Muscle of arm (tissue), 12 donors: ENCODE results near the gene ZNF787. TPM values are rescaled to one million over a fixed set of nuclear protein-coding genes. Genes with fewer than 3 reads are reported as not detected.
"Not testable (repeated sequence)": the region's sequence is repeated elsewhere in the genome, so short reads cannot be mapped to it uniquely, and the experiment has no call there.

Source experiments
- DNase-seq: peaks from one replicate; pipeline ENCODE4 v3.0.0-alpha.2; 2013
- polyA plus RNA-seq, 12 donors: library from polyadenylated mRNA; unstranded; fragments of 120-200 nt; gene quantifications; one replicate each; pipeline ENCODE4 v1.2.1, GENCODE V29; 2013; ENCODE audit not compliant: insufficient read length in 12 of 12

ZNF787 gene
- polyA plus RNA-seq, 12 donors: 11.1 to 42.9 (median 16.7) TPM; not detected in 1

DNA sequence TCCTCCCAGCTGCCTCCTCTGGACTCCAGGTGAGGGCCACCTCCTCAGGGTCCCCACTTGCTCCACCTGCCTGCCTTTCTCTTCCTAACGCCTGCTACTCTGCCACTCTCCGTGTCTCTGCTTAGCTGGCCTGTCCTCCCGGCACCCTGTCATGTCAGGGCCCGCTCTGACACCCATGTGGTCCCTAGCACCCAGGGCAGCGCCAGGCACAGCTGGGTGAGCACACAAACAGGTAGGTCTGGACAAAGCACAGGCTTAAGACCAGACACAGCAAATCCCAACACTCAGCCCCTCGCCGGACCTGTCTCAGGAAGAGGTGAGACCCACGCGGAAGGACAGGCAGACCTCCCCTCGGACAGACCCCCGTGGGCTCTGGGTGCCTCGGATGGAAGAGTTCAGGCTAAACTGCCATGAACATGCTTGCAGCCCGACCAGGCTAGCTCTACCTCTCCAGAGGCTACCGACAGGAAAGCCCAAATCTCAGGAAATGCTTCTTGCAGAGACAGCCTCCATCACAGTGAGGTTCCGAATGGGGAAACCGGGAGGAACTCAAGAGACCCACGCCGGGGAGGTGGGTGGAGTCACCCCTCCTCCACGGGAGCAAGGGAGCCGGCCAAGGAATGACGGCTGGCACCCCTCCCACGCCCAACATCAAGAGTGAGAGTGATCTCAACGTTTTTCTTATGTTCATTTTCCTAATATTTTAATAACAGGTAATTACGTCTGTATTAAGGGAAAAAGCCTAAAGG lies 12.5 kb downstream of the ZNF787 start:
- DNase-seq: peak; percentile 44

DNA sequence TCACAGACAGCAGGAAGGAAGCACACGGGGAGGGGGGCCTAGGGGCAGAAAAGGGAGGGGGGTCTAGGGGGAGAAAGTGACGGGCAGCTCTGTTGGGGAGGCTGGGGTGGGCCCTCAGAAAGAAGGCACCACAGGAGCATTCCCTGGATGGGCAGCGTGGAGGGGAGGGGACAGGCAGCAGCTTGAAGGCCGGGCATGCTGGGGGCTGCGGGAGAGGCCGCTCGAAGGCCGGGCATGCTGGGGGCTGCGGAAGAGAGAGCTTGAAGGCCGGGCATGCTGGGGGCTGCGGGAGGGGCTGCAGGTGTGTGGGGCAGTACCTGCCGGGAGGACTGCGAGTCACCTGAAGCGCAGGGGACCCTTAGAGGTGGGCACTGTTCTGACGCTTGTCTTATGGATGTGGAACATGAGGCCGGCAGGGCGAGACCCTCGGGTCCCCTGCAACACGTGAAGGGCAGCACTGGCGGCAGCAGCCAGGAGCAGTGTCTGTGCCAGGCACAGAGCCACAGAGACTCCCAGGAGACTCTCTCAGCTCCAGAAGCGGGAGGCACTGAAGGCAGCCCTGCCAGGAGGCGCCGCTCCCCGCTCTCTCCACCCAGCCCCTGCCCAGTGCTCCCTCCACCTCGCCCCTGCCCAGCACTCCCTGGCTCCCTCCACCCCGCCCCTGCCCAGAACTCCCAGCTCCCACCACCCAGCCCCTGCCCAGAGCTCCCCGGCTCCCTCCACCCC lies 13.3 kb downstream of the ZNF787 start:
- DNase-seq: no peak

DNA sequence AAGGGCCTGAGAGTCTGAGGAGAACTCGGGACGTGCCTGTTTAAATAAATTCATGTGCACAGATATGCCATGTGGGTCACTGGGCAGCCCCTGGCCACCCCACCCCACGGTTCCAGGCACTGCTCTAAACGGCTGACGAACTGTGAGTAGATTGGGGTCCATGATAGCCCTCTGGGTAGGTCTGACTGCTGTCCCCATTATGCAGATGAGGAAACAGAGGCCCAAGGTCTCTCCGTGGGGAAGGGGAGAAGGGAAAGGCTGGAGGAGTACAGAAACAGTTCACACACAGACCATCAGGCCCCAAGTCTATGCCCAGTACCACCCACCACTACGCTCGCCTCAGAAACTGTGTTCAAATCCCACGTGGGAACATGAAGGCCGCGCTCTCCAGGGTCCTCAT lies 14.1 kb downstream of the ZNF787 start:
- no peak for DNase-seq

DNA sequence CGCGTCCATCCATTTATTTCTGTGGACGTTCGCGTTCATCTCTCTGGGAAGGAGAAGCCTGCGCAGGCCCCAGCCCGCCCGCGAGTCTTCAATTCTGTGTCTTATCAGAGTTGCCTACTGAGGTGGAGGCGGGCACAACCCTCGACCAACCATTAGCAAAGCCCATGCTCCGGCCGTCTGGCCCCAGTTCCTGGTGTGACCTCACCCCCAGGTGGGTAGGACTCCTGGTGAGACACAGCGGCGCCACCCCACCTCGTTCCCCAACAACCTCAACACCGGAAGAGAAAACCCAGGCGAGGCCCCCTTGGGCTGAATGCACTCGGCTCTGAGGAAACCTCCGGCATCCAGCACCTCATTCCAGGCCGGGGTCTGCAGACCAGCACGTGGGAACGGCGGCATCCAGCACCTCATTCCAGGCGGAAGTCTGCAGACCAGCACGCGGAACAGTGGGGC lies 14.7 kb downstream of the ZNF787 start:
- no peak for DNase-seq

DNA sequence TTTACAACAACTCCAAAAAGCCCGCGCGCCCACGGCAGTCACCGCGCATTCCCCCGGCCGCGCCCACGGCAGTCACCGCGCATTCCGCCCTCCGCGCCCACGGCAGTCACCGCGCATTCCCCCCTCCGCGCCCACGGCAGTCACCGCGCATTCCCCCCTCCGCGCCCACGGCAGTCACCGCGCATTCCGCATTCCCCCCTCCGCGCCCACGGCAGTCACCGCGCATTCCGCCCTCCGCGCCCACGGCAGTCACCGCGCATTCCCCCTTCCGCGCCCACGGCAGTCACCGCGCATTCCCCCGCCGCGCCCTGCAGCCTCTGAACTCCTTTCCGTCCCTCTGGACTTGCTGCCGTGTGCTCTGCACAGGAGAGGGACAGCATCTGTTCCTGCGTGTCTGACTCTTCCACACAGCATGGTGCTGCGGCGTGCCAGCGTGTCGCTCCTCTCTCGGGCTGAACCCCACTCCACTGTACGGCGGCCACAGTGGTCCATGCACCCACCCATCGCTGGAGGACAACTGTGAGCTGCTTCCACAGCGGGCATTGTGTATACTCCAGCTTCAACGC lies 15.2 kb downstream of the ZNF787 start:
- DNase-seq: not testable (repeated sequence)

DNA sequence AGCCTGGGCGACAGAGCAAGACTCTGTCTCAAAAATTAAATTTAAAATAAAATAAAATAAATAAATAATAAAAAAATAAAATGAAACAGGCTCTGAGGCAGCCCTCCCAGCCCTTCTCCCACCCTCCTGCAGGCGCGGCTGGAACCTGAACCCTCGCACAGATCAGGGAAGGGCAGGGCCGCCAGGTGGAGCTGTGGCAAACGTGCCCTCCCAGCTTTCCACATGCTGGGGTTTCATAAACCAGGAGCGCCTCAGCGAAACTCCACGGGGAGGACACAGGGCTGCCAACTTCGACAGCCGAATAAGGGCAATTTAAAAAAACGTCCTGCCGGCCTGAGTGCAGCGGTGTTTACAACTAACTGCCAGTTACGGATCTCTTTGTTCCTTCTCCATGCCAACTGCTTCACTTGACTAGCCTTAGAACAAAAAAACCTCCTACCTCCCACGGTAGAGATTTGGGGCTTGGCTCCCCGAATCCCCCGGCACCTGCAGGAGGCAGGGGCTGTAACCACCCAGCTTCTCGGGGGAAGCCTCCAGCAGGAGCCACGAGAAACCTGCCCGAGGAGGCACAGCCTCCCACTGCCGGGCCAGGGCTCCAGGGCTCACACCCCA lies 15.9 kb downstream of the ZNF787 start:
- no peak for DNase-seq

DNA sequence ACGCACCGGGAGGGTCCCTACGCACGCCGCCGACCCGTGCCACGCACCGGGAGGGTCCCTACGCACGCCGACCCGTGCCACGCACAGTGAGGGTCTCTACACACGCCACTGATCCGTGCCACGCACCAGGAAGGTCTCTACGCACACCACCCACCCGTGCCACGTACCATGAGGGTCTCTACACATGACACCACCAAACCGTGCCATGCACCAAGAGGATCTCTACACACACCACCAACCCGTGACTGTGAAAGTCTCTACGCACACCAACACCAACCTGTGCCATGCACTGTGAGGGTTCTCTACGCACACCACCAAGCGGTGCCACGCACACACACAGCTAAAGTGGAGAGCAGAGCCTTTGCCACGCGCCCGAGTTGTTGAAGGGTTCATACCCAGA lies 16.7 kb downstream of the ZNF787 start:
- DNase-seq: no peak

DNA sequence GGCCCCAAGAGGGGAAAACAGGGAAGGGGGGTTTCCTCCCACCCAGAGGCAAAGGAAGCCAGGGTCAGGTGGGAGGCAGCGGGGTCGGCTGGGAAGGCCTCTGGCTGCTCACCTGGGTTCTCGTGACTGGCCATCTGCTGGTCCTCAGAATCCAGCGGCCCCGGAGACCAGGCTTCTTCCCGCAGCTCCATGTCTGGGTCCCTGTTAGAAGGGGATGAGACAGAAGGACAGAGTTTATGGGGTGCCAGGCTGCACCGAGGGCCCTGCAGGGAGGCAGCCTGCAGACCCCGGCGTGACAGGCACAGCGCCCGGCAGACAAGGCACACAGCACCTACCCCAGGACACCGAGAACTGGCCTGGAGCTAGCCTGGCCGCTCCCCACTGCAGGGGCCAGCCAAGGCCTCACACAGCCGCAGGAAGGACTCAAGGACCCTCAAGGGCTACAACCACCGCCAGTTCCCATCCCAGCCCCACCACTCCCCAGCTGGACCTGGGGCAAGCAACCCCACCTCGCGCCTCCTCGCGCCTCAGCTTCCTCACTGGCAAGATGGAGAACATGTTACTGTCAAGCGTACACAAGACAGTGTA lies 18.0 kb downstream of the ZNF787 start:
- DNase-seq: no peak

DNA sequence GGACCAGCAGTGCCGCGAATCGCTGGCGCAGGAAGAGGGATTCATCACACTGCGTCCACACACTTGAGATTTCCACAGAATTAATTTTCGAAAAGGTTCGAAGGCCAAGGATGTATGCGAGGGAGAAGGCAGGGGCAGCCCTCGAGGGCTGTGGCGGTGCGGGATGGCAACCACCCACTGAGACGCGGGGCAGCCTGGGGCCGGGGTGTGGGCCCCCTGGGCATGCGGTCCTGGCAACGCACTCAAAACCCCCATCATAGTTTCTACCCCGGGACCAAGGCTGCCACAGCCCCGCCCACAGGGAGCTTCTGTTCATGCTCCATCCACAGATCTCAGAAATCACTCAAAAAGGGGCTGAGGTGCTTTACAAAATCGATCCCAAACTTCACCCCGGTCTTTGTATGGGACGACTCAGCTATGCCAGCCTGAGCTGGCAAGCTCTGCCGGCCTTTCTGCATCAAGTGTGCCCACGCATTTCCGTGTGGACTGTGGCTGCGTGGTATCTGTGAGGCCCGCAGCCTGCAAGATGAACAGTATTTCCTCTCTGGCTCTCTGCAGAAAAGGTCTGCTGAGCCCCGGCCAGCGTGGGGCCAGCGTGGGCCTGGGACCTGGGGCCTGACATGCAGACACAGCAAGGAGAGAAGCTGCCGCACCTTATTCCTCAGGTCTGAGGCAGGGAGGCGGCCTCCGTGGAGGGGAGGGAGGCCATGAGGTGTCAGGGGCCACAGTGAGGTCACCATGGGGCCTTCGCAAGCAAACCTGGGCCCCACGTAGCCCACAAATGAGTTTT lies 19.2 kb downstream of the ZNF787 start:
- no peak for DNase-seq

DNA sequence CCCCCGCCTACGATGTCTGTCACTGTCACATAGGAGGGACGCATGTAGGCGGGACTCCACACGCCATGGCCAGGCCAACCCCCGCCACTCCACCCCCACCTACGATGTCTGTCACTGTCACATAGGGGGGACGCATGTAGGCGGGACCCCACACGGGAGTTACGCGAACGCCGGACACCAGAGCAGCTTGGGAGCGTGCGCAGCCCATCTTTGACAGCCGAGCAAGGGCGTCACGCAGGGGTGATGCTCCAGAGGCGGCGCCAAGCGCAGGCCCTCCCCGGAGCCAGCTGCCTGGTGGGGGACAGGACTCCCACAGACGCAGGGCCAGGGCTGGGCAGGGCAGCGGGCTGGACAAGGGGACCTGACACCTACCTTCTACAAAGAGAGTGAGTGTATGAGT lies 20.0 kb downstream of the ZNF787 start:
- no peak for DNase-seq

DNA sequence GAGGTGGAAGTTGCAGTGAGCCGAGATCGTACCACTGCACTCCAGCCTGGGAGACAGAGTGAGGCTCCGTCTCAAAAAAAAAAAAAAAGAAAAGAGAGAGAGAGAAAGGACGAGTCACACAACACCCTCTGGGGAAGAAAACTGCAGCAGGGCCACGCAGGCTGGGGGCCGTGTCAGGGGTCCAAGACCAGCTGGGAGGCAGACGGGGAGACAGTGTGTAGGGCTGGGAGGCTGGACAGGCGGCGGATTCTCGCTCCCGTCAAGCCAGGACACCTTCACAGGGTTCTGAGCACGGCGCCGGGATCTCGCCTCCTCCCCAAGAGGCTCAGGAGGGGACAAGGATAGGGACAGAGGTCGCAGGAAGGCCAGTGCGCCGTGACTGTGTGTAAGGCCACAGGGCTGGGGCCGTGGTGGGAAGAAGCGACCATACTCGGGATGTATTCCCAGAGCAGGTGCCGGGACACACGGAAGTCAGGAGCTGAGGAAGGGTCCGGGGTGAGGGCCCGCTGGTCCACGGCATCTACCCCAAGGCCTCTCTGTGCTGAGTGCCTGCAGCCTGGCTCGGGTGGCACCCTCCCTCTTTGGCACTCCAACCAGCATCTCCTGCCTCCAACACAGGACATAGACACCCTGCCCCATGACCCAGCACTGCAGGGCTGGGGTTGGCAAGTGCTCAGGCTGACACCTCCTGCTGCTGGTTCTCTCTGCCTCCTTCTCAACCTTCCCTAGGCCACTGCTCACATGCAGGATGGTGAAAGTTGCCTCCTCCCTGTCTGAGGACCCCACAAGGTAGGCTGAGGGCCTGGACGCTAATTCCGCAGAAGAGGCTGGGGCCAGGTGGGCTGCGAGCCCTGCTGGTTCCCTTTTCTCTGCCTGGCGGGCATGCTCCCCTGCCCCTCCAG lies 21.2 kb downstream of the ZNF787 start:
- DNase-seq: no peak

DNA sequence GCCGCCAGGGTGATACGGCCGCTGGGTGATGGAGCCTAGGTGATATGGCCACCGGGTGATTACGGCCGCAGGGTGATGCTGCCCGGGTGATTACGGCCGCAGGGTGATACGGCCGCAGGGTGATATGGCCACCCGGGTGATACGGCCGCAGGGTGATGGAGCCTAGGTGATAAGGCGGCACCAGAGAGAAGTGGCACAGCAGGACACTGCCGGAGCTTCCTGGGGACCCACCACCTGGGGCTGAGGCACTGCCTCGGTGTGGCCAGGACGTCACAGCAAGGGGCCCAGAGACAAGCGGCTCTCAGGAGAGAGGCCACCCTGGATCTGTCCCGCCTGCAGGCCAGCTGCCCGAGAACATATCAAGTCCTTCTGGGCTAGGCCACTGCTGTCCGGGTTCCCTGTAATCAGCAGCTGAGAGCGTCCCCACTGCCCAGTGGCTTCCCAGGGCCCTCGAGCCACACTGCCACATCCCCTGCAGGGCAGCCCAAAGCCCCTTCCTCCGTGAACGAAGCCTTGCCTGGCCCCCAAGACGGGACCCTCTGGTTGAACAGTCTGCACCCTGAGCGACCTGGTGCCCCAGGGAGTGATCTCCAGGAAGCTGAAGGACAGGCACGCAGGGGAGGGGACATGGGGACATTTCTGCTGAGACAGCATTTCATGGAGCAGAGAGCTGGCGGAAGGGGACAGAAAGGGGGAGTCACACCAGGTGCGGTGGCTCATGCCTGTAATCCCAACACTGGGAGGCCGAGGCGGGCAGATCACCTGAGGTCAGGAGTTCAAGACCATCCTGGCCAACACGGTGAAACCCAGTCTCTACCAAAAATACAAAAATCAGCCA lies 22.1 kb downstream of the ZNF787 start:
- no peak for DNase-seq

DNA sequence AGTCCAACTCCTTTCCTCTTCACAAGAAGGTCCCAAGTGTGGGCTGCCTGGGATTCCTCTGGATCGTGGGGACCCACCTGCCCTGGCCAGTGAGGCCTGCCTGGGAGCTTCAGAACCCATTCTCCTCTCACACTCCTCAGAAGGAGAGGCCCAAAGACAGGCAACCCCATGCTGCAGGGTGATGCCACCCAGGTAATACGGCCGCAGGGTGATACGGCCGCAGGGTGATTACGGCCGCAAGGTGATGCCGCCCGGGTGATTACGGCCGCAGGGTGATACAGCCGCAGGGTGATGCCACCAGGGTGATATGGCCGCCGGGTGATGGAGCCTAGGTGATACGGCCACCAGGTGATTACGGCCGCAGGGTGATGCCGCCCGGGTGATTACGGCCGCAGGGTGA lies 22.9 kb downstream of the ZNF787 start:
- DNase-seq: not testable (repeated sequence)

DNA sequence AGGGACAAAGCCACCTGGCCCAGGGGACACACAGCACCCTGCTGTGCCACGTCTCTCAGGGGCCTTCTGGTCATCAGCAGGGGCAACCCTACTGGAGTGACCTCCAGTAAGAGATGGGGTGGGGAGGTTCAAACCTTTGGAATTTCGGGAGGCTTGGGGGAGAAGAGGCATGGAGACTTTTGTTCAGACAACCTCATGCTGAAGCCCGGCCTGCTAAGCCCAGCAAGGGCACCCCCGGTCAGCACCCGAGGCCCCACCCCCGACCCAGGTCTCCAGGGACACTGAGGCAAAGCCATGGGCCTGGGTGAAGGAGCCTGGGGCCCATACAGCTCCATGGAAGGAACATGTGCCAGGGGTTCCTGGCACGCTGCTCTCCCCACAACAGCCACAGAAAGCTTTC lies 23.3 kb downstream of the ZNF787 start:
- no peak for DNase-seq

DNA sequence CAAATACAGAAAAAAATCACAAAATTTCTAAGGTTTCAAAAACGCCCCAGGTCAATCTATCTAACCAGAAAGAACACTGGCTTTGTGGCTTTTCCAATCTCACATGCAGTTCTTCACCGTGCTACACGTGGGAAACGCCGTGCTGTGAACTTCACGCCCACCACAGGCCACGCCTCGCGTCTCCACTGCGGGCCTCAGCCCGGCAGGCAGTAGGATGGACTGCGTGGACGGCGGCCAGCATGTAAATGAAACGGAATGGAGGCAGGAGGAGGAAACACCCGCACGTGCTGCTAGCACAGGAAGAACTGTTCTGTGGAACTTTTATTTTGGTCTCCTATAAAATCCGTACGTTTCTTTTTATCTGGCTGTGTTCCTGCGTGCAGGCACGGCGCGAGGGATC lies 23.8 kb downstream of the ZNF787 start:
- DNase-seq: no peak

DNA sequence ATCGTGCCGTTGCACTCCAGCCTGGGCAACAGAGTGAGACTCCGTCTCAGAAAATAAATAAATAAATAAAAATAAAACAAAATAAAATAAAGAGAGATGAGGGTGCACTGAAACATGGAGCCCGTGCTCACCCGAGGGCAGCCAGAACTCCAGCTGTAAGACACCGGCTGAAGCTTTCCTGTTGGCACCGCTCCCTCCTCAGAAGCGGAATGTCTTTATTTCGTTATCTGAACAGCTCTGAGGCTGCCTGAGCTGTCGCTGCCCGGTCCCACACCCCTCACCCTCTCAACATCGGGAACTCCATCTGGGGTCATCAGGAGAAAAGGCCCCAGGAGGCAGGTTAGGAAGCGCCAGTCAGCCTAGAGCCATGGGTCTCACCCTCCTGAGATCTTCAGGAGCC lies 24.4 kb downstream of the ZNF787 start:
- DNase-seq: no peak

DNA sequence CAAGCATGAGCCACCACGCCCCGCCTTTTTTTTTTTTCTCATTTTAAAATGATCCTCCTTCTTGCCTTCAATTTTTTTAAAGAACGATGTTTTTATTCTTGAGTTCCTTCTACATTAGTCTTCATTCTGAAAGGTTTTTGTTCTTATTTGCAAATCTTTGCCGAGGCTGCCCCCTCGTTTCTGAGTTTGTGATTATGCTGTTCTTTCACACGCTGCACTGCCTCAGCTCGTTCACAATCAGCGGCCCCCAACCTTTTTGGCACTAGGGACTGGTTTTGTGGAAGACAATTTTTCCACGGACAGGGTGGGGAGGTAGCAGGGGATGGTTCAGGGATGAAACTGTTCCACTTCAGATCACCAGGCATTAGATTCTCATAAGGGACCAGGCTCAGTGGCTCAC lies 26.6 kb downstream of the ZNF787 start:
- no peak for DNase-seq

DNA sequence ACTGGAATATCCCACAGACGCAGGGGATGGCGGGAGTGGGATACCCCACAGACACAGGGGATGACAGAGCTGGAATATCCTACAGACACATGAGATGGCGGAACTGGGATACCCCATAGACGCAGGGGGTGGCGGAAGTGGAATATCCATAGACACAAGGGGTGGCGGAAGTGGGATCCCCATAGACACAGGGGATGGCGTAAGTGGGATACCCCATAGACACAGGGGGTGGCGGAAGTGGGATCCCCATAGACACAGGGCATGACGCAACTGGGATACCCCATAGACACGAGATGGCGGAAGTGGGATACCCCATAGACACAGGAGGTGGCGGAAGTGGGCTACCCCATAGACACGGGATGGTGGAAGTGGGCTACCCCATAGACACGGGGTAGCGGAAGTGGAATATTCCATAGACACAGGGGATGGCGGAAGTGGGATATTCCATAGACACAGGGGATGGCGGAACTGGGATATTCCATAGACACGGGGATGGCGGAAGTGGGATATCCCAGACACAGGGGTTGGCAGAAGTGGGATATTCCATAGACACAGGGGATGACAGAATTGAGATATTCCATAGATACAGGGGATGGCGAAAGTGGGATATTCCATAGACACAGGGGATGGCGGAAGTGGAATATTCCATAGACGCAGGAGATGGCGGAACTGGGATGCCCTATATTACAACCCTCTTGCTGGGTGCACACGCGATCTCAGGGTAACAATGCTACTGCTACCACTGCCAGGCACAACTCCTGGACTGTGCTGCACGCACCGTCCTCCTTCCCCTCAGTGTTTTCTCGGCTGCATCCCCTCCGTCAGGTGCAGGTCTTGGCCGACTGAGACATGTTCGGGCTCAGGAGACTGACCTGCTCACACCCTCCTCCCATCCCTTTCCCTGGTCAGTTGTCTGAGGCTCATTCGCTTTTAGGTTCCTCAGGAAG lies 28.1 kb downstream of the ZNF787 start:
- DNase-seq: no peak
